PC-3 (cell line): ENCODE data around the gene UBE2H.
"Not testable (repeated sequence)": the region's sequence is repeated elsewhere in the genome, so short reads cannot be mapped to it uniquely, and the experiment has no call there.

Experiments used
- CTCF ChIP-seq: fragments of 300-600 bp; sonication (generic); conservative IDR thresholded peaks from 2 replicates; pipeline ENCODE4 v1.5.1; 2017; ENCODE audit warnings: antibody characterized with exemption, low read depth, mild to moderate bottlenecking, low read length
- EZH2phosphoT487 ChIP-seq: fragments of 300-600 bp; sonication (generic); IDR thresholded peaks from 2 replicates; pipeline ENCODE4 v1.6.1; 2018; ENCODE audit warnings: mild to moderate bottlenecking, antibody characterized with exemption, low read length, borderline replicate concordance

- TF ChIP-seq CTCF, EZH2phosphoT487: not testable (repeated sequence)
These were observed 92.0 kb downstream of the UBE2H start for GRCh38 chr7:129860784-129861183.
